ENCODE data around the gene UBE3A.
"Not testable (repeated sequence)": the region's sequence is repeated elsewhere in the genome, so short reads cannot be mapped to it uniquely, and the experiment has no call there.

The UBE3A gene

DNA sequence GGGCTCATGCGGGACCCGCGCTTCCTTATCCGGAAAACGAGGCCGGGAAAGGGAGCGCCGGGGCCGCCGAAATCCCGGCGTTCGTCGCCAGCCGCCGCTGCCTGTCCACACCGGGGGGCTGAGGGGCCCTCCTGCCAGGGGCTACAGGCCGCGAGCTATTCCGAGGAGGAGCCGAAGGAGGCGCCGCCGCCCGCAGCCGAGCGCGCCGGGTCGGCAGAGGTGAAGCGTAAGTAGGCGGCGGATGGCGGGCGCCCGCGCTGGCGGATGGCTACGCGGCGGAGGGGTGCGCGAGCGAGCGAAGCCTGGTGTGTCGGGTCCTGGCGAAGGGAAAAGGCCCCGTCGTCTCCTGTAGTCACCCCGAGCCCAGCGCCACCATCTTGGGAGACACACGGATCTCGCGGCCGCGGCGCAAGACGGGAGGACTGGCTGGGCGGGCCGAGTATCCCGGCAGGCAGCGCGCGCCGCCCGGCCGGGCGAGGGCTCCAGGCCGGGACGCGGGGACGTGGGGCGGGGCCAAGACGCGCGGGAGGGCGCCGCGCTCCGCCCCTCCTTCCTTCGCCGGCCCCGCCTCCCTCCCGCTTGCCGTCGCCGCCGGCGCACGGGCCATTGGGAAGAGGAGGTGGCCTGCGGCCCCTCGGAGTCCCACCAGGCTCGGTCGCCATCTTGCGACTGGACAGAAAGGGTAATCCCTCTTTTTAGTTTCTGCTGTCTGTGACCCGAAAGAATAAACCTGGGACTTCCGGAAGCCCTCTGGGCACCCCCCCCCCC is at the start of gene UBE3A:
Gene UBE3A (minus strand): TSS at position 424 of the 768 bp plus-strand sequence. CDS start 29,917 bp downstream, outside the sequence.
- DNase-seq (ENCODE audit: low spot score) = peak; percentile 76

DNA sequence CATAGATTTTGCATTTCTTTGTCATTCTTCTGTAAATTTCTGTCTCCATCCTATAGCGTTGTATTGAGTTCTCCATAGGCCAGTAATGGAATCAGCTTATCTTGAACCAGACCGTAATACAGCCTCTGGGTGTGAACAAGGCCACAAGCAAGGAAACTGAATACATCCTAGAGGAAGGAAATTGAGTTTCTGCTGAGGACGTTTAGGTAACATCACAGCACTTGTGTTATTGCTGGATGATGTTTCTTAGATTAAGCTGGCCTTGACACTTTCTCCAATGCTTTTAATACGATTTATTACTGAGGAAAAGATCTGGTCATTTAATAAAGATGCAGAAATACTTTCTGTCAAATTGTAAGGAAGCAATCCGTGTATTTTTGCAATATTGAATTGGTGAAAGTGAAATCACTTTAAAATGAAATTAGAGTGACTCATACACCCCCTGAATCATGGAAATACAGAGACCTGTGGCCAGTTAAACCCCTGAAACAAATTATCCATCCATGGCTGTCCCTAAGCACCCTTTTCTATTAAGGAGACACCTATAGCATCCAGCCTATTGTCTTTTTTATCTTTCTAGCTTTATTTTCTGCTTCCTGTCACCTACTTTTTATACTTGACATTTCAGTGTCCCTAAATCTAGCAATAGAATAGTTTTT is 48.5 kb upstream of the UBE3A start:
- no peak for DNase-seq (ENCODE audit: low spot score)

DNA sequence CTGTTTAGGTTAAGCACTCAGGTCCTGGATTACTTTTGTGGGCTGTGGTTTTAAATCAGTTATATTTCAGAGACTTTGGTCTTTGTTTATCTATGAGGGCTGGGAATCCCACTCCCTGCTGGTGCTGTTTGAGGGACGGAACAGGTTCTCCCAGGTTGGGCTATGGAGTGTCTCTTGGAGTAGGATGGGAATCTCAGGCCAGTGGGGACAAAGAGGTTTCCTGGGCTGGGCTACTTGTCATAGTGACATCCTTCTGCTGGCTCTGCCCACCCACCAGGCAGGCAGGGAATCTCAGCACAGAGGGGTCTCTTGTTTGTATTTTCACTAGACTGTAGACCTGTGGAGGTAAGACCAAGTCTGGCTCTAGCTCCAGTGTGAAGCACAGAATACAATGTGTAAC is 47.2 kb upstream of the UBE3A start:
- no peak for DNase-seq (ENCODE audit: low spot score)

DNA sequence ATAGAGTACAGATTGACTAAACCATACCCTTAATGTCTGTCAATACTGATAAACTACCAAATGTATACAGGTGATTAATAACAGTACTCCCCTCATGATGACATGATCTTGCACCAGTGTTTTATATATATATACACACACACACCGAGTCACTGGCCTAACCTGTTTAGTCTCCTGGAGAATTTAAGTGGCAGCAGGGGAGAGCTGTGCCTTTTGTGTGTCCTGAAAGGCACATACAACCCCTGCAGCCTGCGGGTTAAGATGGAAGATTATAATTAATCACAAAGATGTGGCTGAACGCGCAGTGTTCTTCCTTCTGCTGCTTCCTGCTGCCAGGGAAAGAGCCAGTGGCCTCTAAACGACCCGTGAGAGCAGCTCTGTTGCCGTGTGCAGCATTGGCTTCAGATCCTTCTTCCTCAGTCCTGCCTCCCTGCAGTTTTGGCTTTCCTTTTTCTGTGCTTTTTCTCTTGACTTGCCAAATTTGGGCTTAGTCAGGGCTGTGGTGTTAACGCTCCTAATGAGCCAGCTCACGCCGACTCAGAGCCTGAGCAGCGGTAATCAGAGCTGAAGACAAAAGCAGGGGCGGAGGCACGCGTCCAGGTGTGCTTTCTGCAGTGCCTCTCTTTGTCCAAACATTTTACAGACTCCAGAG is 42.5 kb upstream of the UBE3A start:
- no peak for DNase-seq (ENCODE audit: low spot score)

DNA sequence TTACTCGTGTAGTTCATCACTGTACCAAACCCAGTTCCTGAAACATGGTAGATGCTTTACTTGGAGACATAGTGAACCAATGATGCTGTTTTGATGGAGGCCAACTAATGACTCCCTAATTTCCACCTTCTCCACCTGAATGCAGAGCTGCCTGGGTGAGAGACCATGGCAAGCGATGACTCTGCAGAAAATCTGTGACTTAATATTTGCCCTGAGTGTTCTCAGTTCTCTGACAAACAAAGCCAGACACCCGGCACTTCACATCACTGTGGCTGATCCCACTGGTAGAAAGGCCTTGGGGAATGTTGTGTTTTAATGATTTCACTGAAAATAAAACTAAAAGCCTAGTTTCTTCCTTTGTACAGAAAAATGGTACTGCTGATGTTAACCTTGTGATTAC is 39.5 kb upstream of the UBE3A start:
- DNase-seq (ENCODE audit: low spot score) = no peak

DNA sequence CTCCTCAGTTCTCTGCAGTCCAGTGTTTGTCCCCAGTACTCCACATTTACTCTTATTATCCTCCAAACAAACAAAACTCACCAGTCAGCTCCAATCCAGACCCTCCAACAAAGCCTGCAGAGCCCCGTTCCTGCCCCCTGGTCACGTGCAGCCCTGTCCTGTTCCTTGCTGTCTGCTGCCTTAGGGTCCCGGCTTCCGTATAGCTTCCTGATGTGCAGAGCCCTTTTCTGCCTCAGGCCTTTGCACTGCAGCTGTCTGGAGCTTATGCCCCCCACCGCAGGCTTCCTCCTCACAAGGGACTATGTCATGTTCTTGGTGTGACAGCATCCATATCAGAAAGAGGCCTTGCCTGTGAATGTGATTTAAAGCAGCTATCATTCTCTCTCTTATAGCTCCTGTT is 39.0 kb upstream of the UBE3A start:
- DNase-seq (ENCODE audit: low spot score) = no peak

DNA sequence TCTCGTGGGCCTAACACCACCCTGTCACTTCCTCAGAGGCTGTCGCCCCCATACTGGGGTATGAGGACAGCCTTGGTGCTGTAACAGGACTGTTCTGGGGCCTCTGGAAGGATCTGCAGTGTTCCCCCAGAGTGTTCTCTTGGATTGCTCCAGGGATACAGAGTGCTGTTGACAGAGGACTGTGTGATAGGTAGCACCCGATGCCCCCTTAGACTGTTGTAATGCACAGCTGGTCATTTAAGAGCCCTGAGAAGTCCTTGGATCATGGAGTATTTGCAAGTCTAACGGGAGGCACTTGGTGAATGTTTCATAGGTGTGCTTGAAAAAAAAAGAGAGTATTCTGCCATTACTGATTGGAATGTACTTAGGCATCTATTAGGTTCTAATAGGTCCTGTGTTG is 35.4 kb upstream of the UBE3A start:
- DNase-seq (ENCODE audit: low spot score) = no peak

DNA sequence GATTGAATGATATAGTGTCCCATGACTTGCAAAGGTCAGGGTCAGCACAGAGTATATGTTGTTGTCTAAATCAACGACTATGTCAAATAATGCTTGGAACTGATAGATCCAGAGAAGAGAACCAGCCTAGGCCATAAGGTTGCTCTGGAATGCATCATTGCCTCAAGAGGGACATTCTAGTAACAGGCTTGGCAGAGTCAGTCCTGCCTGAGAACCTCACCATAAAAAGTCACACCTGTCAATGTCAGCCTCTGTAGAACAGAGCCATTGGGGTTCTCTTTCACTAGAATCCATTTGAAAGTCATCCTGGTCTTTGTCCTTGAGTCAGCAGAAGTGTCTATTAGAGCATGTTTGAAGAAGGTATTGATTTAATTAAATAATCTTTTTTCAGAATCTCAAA is 31.4 kb upstream of the UBE3A start:
- no peak for DNase-seq (ENCODE audit: low spot score)

DNA sequence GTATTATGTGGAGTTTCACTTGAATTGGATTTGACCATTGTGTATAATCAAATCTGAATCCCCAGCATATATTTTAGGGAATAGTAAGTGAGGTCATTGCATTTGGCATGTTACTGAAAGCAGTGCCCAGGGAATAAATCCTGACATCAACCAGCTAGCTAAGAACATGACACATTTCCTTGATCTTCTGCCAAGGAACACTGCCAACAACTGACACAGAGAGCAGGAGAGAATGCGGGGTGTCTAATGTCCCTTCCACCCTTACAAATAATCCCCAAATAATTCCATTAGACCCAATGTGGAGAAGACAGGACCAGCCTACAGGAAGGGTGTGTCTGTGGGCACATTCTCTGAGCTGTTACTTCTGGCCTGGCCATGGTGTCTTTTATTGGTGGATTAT is 30.6 kb upstream of the UBE3A start:
- no peak for DNase-seq (ENCODE audit: low spot score)

DNA sequence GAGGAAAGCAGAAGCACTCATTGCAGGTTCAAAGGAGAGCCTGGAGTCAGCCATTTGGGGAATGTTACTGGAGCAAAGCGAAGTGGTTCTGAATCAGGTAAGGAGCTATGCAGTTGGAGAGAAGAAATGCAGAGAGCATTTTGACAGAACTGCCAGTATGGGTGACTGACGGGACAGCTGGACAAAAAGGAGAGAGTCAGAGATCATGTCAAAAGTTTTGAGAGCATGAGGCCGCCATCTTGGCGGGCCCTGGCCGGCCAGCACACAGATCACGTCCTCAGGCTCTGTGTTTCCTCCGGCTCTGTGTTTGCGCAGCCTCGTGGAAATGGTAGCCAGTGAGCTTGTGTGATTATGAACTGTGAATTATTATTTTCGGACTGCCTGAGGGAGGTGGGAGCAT is 29.8 kb upstream of the UBE3A start:
- DNase-seq (ENCODE audit: low spot score) = no peak

DNA sequence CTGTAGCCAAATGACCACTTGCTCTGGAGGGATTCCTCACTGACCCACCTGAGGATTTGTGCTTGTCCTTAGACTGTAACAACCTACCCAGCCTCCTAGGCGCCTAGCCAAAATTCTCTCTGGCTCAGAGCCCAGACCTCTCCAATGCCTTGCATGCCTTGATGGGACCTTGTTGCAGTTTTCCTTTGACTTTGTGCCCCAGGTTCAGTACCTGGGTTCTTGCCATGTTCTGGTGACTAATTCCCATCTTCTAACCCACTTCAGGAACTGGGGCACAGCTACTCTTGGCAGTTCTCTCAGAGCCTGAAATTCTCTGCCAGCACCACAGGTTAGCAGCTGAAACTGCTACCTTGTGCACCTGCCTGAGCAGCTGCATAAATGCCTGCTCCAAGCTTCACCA is 27.0 kb upstream of the UBE3A start:
- DNase-seq (ENCODE audit: low spot score) = no peak

DNA sequence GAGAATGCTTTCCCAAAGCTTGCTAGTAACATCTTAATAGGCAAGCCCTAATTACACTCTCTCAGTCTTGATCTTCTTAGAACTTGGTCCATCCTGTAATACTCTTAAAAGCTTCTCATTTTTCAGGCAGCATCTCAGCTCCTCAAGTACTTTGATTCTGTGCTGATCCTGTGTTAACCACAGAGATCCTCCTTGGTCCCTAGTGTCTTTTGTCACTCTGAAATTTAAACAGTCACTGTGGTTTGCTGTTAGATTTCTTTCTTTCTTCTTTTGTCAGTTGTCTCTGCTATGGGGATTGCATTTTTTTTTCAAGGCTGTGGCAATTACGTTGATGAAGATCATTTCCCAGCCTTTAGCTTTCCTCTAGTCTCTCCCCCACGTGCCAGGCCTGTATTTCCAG is 26.0 kb upstream of the UBE3A start:
- DNase-seq (ENCODE audit: low spot score) = no peak

DNA sequence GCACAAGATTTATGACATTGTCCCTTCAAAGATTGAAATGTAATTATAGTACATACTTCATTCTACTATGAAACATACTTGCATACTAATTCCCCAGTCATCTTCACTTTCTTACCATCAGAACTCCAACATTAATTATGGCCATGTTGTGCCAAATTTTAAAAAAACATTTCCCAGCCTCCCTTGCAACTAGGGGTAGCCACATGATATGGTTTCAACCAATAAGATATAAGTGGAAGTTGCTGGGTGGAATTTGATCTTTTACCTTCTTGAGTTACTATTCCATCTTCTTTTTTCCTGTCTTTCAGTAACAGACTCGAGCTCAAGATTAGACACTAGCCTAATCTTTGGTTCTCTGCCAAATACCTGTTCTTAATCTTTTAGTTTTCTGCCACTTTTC is 25.6 kb upstream of the UBE3A start:
- no peak for DNase-seq (ENCODE audit: low spot score)

DNA sequence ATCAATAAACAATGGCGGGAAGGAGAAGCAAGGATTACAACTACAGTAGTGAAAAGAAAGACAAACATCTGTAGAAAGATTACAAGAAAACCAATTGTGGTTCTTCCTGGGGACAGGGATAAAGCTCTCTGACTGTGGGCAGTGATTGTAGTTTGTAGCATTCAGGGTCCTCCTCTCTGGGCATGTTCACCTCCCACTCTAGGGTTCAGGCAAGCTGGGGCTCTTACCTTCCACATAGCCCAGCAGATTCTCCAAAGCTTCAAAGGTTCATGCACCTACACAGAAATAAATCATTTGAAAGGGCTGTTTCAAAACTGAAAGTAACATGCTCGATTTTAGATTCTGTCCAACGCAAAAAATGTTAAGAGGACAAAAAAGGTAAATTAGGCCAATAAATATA is 17.4 kb upstream of the UBE3A start:
- no peak for DNase-seq (ENCODE audit: low spot score)

DNA sequence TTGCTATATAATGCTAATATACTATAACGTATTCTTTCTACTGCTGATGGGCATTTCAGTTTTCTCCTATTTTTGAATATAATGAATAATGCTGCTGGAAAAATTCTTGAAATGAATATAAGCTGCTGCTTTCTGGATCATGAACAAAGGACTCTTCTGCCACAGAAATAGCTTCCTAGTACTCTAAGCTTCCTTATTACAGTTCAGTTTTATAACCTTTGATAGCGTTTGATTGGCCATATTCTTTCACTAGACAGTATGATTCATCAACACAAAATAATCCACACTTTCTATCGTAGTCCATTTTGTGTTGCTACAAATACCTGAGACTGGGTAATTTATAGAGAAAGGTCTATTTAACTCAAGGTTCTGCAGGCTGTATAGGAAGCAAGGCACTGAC is 16.4 kb upstream of the UBE3A start:
- DNase-seq (ENCODE audit: low spot score) = no peak

DNA sequence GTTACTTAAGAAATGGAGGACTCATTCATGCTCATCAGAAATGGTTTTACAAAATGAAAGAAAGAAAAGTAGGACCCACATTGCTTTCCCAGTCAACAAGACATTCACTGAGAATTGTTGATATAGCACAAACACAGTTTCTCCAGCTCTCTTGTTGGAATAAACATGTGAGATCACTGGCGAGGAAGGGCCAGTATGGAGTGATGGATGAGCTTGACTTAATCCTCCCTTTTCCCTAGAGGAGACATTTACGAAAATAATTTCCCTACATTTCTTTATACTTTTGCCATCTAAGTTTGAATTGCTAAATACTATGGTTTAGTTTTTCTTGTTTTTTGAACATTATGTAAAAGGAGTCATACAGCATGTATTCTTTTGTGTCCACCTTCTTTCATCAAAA is 15.9 kb upstream of the UBE3A start:
- no peak for DNase-seq (ENCODE audit: low spot score)

DNA sequence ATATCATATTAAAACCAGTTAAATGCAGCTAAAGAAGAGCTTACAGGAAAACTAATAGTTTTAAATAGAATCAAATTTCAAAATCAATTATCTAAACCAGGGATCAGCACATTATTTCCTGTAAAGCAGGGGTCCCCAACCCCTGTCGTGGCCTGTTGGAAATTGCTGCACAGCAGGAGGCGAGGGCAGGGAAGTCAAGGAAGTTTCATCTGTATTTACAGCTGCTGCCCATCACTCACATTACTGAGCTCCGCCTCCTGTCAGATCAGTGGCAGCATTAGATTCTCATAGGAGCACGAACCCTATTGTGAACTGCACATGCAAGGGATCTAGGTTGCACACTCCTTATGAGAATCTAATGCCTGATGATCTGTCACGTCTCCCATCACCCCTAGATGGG is 14.4 kb upstream of the UBE3A start:
- not testable (repeated sequence) for DNase-seq (ENCODE audit: low spot score)

DNA sequence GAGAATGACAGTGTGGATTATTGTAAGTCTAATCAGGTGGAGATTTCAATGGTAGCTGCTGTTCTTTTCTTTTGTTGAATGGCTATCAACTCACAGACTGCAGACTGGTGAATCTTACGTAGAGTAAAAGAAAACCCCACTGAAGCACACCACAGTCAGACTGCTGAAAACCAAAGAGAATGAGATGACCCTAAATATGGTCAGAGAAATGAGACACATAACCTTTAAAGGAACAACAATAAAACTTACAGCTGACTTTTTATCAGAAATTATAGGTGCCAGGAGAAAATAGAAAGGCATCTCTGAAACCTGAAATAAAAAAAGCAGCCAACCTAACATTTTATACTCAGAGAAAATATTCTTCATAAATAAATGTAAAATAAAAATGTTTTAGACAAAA is 12.7 kb upstream of the UBE3A start:
- no peak for DNase-seq (ENCODE audit: low spot score)

DNA sequence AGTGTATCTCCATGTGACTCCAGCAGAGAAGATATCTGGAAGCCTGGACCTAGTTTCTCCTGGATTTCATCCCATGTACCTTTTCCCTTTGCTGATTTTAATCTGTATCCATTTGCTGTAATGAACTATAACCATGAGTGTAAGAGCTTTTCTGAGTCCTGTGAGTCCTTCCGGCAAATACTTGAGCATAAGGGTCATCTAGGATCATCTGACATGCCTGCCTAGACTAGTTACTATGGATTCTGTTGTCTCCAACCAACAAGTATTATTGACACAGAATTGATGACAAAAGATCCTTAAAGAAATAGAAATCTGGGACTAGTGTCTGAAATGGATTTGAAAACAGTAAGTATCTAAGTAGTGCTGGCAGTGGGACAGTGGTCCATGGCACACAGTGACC is 11.3 kb upstream of the UBE3A start:
- DNase-seq (ENCODE audit: low spot score) = no peak

DNA sequence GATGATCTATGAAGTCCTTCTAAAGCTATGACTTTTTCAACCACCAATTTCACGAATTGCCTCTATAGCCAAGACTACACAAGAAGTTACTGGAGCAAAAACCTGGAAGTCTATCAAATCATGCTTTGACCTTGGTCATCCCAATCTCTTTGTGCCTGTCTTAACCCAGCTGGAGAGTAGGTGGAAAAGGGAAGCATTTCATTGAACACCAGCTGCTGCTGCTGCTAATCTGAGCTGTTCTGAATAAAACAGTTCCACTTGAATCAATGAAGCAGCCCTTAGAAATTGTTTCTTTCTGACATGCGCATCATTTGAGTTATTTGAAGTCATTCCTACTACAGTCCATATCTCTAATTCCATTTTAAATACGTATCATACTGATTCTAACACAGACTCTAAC is 7.3 kb upstream of the UBE3A start:
- no peak for DNase-seq (ENCODE audit: low spot score)

DNA sequence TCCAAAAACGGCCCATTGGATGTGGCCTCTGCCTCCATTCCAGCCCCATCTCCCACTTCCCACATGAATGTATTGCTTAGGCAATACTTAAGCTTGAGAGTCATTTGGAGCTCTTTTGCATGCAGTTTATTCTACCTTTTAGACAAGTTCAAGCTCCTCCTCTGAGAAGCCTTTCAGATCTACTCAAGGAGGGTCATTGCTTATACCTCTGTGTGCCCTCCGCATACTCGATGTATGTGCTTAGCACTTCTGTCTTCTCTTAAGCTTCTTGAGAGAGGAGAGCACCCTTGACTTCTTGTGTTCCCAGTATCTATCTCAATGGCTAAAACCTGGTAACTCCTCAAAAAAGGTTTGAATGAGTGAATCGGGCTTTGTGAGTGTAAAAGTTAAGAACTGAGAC is 6.6 kb upstream of the UBE3A start:
- no peak for DNase-seq (ENCODE audit: low spot score)

DNA sequence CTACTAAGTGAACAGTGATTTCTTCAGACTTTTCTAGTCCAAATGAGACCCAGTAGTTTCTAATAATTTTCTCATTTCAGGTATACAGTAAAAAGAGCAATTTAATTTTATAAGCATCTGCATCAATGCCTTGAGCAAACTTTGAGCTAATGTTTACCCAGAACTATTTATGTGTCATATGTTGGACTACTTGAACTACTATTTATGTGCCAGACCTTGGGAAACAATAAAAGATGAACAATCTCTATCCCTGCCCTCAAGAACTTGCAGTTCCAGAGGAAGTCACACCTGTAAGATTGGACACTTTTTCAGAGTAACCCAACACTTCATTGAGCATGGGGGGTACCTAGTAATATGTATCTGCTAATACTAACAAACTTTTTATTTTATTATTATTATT is 2.3 kb upstream of the UBE3A start:
- no peak for DNase-seq (ENCODE audit: low spot score)

DNA sequence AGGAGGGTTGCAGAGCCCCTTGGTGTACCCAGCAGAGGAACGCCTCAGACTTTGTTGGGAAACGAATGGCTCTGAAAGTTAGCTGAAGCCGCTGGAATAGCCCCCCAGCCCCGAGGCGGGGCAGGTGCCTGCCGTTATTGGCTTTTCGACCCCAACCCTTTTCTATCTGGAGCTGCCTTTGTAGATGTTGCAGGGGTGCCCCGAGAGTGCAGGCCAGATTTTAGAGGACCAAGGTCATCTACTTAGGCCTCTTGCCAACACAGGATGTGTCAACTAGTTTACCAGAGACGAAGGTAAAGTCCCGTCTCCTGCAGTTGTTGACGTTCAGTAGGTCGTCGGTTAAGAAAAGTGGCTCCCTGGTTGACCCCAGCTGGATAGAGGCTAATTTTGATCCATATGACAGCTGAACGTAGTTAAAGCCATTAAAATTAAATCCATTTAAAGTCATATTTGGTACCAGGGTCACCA is 579 bp upstream of the UBE3A start:
- DNase-seq (ENCODE audit: low spot score) = peak; percentile 13

All from SW480 (cell line).